D721Med (cell line): Measurements from ENCODE around the gene SHC3.

Experiments used
- DNase-seq: peaks from one replicate; pipeline ENCODE4 v3.0.0; 2011; ENCODE audit warnings: low spot score; ENCODE audit not compliant: insufficient read length
- FAIRE-seq: peaks from 2 replicates; lab custom pipeline; 2011; peaks lifted over from hg19 to GRCh38; lab: Jason Lieb, UNC
- CTCF ChIP-seq: IDR thresholded peaks from 2 replicates; pipeline ENCODE4 v1.5.1; 2012; ENCODE audit warnings: mild to moderate bottlenecking, control low read depth; ENCODE audit not compliant: insufficient read depth; ENCODE audit errors: missing control alignments

Gene SHC3

GRCh38 chr9:88978034-88978433, 200.6 kb downstream of the SHC3 start:
- TF ChIP-seq CTCF: no peak
- FAIRE-seq (no peak), DNase-seq (no peak)

- FAIRE-seq: no peak
- DNase-seq: no peak
- no peak for TF ChIP-seq CTCF
Observed at GRCh38 chr9:88976890-88977257, 201.7 kb downstream of the SHC3 start.

GRCh38 chr9:88975966-88976889, 202.4 kb downstream of the SHC3 start:
- FAIRE-seq (no peak), DNase-seq (no peak)
- TF ChIP-seq CTCF: no peak

GRCh38 chr9:88974641-88975040, 204.0 kb downstream of the SHC3 start:
- DNase-seq: no peak
- FAIRE-seq: no peak
- no peak for TF ChIP-seq CTCF

GRCh38 chr9:88973281-88974045, 205.2 kb downstream of the SHC3 start:
- TF ChIP-seq CTCF: no peak
- FAIRE-seq: no peak

GRCh38 chr9:88972401-88972800, 206.2 kb downstream of the SHC3 start:
- no peak for DNase-seq
- no peak for TF ChIP-seq CTCF
- FAIRE-seq: no peak

More at GRCh38 chr9:88973281-88974045, 205.2 kb downstream of the SHC3 start:
- DNase-seq: no peak
